Measurements from ENCODE around the gene KLHL5.
A peak's percentile ranks its signal among the peaks of the same experiment; 100 is the strongest.

KLHL5 gene

DNA sequence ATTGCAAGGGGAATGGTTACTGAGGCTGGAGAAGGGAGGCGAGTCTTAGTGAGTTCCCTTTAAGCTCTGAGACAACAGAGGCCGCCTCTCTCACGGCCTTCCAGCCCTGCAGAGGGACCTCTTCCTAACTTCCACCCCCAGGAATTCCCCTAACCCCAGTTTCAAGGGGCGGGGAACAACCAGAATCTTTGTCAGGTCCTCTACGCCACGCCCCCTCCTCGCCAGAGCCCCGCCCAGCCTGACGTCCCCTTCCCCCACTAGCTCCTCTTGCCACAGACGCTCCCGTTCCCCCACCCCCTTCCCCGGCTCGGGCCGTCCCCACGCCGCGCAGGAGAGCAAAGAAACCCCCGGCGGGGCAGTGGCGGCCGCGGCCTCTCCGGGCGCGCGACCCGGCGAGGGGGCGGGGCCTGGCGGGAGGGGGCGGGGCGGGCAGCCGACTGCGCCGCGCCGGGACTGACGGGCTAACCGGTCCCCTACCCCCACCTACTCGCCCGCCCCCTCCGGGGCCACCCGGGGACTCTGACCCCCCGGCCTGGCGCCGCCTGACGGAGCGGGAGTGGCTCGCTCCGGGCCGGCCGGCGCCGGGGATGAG lies 17.6 kb upstream of the KLHL5 start:
- peak; percentile 98 for DNase-seq

DNA sequence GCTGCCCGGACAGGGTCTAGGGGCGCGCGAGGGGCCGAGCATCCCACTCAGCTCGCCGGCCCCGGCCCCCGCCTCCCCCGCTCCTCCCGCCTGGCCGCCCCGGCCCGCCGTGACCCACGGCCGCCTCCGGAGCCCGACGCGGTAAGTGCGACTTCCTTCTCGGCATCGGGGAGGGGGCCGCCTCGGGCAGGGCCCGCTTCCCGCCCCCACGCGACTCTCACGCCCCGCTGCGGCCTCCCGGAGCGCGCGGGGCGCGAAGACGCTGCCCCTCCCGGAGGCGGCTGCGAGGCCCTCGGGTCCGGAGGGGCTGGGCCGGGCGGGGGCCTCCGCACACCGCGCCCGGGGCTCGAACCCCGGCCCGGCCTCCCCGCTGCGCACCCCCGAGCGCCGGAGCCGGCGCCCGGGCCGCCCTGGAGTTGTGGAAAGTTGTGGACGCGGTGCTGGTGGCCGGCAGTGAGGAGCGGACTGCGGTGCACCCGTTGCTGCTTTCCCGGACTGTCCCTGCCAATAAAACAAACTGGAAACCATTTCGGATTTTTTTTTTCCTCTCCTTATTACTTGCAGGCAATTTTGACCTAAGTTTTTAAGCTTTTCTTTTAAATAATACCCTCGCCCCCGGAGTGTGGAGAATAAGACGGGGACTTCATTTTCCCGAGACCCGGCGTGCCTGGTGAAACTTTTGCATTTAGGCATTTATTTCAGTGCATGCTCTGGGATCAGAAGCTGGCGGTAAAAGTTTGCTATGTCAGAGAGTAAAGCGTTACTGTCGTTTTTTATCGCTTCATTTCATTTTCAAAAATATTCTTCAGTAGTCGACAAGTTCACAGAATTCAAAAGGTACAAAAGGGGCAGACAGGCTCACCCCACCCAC lies 16.8 kb upstream of the KLHL5 start:
- peak in 1 of 2 donors; percentile 51 for DNase-seq

- peak; percentile 12 to 53 for DNase-seq
These were observed 16.2 kb upstream of the KLHL5 start for GRCh38 chr4:39045827-39046221.

DNA sequence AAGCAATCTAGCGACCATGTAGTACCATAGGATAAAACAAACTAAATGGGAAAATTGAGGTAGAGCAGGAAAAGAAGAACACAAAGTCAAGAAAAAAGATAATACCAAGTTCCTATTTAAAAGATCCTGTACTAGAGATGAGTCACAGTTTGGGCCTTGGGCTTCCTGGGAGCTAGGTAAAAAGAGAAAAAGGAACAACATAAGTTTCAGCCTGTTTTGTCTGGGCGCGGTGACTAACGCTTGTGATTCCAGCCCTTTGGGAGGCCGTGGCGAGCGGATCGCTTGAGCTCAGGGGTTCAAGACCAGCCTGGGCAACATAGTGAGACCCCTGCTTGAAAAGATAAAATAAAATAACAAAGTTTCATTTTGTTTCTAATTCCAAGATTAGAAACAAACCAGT lies 15.8 kb upstream of the KLHL5 start:
- peak; percentile 31 to 52 for DNase-seq

- DNase-seq: no peak
These were observed 14.4 kb upstream of the KLHL5 start for GRCh38 chr4:39047681-39048080.

- peak in 1 of 2 donors; percentile 33 for DNase-seq
These were observed 13.7 kb upstream of the KLHL5 start for GRCh38 chr4:39048311-39048710.

- no peak for DNase-seq
These were observed 11.4 kb upstream of the KLHL5 start for GRCh38 chr4:39050590-39050989.

GRCh38 chr4:39051492-39051891 lies 10.5 kb upstream of the KLHL5 start:
- no peak for DNase-seq

- no peak for DNase-seq
These were observed 8.0 kb upstream of the KLHL5 start for GRCh38 chr4:39053983-39054382.

DNA sequence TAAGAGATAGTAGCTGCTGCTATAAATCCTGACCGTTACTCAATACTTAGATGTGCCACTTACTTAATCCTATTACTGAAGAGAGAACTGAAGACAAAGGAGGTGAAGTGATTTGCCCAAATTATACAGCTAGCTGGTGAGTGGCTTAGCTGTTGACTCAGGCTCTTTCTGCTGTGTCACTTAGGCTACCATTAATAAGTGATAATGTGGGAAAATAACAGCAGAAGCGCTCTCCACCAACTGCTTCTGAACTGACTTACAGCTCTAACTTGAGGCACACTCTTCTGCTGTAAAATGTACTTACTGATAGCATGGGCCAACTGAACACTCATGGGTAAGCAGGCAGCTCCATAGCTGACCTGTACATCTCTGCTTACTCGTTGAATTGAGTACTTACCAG lies 7.5 kb upstream of the KLHL5 start:
- DNase-seq: no peak

GRCh38 chr4:39056023-39056422 lies 6.0 kb upstream of the KLHL5 start:
- no peak for DNase-seq

DNA sequence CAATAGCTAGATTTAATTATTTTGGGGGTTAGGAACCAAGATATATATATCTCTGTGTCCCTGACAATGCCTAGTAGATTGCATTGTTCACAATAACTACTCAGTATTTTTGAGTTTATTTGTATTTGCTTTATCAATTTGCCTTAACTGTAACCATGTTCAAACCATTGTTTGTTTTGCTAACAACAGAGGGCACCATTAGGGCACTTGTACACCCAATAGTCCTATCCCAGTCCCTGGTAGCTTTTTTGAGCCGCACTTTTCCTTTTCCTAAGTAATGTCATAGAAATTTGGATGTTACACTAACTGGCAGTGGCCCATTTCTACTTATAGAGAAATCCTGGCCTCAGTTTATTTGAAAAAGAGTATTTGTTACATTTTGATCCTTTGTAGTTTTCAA lies 575 bp upstream of the KLHL5 start:
- DNase-seq: no peak

GRCh38 chr4:39062770-39063097 lies 702 bp downstream of the KLHL5 start:
- DNase-seq: no peak

- no peak for DNase-seq
These were observed 1.4 kb downstream of the KLHL5 start for GRCh38 chr4:39063430-39063829.

DNA sequence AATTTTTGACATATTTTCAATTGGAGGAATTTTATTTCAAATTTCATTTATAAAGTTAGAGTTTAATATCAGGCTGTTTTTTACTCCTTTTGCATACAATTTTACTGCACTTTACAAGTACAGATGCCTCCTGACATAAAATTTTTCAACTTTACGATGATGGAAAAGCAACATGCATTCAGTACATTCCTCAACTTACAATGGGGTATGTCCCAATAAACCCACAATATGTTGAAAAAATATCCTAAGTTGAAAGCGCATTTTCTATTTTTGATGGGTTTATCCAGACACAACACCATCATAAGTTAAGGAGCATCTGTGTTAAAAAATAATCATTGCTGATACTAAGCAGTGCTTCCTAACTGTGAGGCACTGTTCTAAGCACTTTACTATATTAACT lies 4.3 kb downstream of the KLHL5 start:
- no peak for DNase-seq

GRCh38 chr4:39067031-39067430 lies 5.0 kb downstream of the KLHL5 start:
- DNase-seq: no peak

- DNase-seq: no peak
These were observed 5.4 kb downstream of the KLHL5 start for GRCh38 chr4:39067451-39067850.

DNA sequence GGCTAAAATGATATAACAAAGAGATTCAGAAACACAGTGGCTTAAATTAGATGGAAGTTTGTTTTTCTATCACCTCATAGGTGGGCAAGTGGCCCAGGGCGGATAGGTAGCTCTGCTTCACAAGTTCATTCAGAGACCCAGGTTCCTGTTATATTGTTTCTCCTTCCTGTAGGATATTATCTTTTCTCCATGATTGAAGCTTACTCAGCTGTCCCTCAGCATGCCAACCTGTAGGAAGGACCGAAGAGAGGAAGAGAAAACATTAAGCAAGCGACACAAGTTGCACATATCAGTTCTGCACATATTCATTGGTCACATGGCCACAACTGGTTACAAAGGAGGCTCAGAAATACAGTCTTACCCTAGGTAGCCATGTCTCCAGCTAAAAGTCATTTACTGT lies 6.9 kb downstream of the KLHL5 start:
- DNase-seq: no peak

DNA sequence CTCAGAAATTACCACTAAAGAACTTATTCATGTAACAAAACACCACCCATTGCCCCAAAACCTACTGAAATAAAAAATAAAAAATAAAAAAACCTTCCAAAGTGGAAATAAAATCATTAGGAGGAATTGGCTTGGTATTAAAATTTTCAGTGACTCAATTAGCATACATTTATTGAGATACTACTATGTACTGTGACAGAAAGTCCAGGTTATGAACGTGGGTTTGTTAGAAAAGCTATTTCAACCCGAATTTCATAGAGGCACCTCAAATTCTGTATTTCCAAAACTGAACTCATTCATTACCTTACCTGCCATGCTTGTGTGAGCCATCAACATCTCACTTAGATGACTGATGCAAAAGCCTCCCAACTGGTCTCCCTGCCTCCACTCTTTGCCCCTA lies 16.8 kb downstream of the KLHL5 start:
- DNase-seq: no peak

- no peak for DNase-seq
These were observed 21.1 kb downstream of the KLHL5 start for GRCh38 chr4:39083164-39083563.

DNA sequence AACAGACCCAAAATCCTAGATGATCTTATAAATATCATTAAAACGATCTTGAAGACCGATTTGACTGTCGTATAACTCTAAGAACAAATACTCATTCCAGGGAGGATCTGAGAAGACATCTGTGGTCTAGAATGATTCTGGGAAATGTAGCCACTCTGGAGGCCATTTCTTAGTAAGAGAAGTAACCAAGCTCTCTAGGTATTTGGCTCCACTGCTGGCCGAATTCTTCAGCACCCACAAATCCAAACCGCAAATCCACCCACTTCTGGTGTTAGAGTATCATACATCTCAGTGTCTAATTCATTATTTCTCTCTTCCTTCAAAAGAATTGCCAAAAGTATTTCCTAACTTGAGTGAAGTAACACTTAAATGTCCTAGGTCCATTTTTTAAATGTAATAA lies 23.9 kb downstream of the KLHL5 start:
- DNase-seq: no peak

- DNase-seq: no peak
These were observed 34.8 kb downstream of the KLHL5 start for GRCh38 chr4:39096847-39097246.

- DNase-seq: no peak
These were observed 35.3 kb downstream of the KLHL5 start for GRCh38 chr4:39097290-39097689.

- DNase-seq: no peak
These were observed 40.3 kb downstream of the KLHL5 start for GRCh38 chr4:39102297-39102696.

DNA sequence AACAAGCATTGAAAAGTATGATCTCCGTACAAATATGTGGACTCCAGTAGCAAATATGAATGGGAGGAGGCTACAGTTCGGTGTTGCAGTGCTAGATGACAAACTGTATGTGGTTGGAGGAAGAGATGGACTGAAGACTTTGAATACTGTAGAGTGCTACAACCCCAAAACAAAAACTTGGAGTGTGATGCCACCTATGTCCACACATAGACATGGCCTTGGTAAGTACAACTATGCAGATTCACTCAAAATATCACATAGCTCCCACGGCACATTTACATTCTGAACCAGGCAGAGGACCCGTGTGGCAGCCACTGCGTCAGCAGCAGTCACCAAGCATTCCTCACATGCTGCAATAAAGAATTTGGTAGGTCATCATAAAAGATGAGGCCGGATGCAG lies 41.3 kb downstream of the KLHL5 start:
- no peak for DNase-seq
